LNCAP (cell line): ENCODE data around the gene PDXP.

Source experiments
- CTCF ChIP-seq: fragments of 450-650 bp; IDR thresholded peaks from 2 replicates; pipeline ENCODE4 v1.5.1; 2017; ENCODE audit warnings: mild to moderate bottlenecking

Gene PDXP

DNA sequence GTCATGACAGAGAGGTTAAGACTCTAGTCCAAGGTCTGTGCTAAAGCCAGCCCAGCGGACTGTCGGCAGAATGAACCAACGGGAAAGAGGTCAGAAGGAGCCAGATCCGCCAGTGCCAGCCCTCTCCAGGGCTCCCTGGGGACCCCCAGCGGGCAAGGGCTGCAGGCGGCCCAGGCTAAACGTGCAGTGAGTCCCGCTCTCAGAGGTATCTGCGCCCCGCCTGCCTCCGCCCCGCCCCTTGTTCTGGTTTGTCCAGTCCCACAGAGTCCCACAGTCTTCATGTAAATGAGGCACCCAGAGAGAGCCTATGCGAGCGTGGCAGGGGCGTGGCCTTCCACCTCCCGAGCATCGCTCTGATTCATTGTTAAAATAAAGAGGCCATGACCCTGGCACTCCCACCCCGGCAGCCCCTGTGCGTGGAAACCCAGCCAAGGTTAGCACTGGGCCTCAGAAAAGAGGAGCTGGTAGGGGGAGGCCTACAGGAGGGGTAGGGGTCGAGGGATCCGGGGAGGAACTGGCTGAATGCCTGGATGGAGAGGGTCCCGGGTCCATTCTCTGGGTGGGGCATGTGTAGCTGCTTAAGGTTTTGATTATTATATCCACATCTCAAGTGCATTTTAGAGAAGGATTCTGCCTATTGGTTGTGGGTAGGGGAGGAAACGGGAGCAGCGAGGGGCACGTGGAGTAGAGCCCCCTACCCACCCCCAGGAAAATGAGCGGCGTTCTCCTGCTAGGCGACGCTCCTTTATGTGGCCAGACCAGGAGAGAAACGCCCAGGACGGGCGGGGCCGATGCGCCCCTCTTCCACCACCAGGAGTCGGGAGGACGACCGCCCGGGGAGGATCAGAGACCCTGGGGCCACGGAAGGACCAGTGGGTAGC is 38.4 kb downstream of the PDXP start, which contains the start of gene TRIOBP:
TSS of gene TRIOBP (plus strand) at position 392 of the 881 bp plus-strand sequence. CDS start 4,318 bp downstream, outside the sequence.
- TF ChIP-seq CTCF, result peak; percentile 64

DNA sequence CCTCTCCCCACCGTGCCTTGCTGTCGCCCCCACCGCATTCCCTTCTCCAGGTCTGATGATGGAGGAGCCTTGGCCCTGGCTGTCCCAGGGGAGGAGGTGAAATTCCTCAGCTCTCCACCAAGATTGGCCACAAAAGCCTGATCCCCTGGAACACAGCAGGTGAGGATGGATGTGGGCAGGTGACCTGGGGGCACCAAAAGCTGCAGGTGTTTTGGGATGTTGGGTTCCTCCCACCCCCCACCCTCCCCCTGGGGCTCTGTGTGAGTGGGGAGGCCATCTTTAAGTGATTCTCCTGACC is 39.0 kb downstream of the PDXP start:
- no peak for TF ChIP-seq CTCF

GRCh38 chr22:37701141-37701786 is 42.7 kb downstream of the PDXP start:
- TF ChIP-seq CTCF, result no peak

GRCh38 chr22:37703906-37704305 is 45.4 kb downstream of the PDXP start:
- no peak for TF ChIP-seq CTCF

DNA sequence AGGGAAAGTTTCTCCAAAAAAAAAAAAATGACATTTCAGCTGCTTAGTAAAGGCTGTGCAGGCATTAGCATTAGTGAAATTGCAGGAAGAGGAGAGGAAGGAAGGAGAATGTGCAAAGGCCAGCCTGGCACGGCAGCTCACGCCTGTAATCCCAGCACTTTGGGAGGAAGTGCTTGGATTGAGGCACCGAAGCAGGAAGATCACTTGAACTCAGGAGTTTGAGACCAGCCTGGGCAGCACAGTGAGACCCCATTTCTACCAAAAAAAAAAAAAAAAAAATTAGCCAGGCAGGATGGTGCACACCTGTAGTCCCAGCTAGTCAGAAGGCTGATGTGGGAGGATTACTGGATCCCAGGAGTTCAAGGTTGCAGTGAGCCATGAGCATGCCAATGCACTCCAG is 46.1 kb downstream of the PDXP start:
- no peak for TF ChIP-seq CTCF

- TF ChIP-seq CTCF, result no peak
Observed at GRCh38 chr22:37705205-37705604, 46.7 kb downstream of the PDXP start.

DNA sequence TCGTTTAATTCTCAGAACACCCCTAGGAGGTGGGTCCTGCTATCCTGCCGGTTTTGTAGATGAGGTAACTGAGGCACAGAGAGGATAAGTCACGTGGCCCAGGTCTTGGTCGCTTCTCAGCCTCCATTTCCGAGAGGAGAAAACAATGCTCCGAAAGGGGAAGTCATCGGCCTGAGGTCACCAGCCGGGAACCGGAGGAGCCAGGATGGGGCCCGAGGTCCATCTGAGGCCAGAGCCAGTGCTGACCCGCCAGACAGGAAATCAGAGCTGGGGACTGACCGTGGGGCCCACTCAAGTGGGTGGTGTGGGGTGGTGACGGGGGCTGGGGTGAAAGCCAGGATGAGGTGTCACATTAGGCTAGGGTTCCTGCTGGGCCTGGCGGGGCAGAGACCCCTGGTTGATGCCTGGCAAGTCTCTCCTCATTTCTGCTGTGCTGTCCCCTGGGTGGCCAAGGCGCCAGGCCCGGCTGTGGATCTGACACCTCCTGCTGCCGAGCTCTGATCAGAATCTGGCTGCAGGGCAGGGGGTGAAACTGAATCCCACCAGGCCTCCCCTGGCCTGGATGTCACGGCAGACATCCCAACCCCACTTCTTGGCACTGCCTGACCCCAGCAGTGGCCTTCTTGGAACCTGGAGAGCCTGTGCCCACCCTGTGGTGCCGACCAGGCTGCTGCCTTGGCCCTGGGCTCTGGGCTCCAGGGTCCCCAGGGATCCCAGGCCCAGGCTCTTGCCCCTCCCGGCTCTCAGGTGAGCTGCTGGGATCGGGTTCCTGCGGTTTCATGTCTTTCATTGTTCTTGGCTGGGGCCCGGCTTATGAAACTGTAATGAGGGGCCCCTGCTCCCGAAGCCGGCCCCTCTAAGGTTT is 50.3 kb downstream of the PDXP start:
- no peak for TF ChIP-seq CTCF
